ENCODE results near the gene EML5.

Gene EML5

GRCh38 chr14:88792473-88793258 is at the start of gene EML5:
Gene EML5 (minus strand): TSS chr14:88792953. CDS start chr14:88792503, 450 bp downstream.
- no peak within 1 kb of the TSS for H3K27ac Mint-ChIP-seq
- peaks cover 47% of the 10 kb centered on the region for H3K27me3 Mint-ChIP-seq
- H3K4me1 Mint-ChIP-seq (ENCODE audit: low read depth), result peaks cover 6% of the 10 kb centered on the region
- H3K36me3 Mint-ChIP-seq (ENCODE audit: low read depth), result no peaks in the 10 kb centered on the region
- intact Hi-C loops (cut with micrococcal nuclease), result loop anchor here (5.0 to 10.0 kb wide), 2 partner anchors 35 to 128 kb away; no protein-coding TSS in a partner anchor
- H3K4me3 Mint-ChIP-seq, result peak within 1 kb of the TSS; percentile 78
- H3K9me3 Mint-ChIP-seq, result no peaks in the 10 kb centered on the region

GRCh38 chr14:88842414-88842813 is 49.7 kb upstream of the EML5 start:
- Mint-ChIP-seq H3K27me3 (no peaks in the 10 kb centered on the region), H3K4me3 (no peak overlapping the region), H3K4me1 (ENCODE audit: low read depth) (peaks cover 9% of the 10 kb centered on the region), H3K27ac (no peak overlapping the region), H3K36me3 (ENCODE audit: low read depth) (no peaks in the 10 kb centered on the region), H3K9me3 (no peaks in the 10 kb centered on the region)
- intact Hi-C loops (cut with micrococcal nuclease), result no loop called here

GRCh38 chr14:88841741-88842140 is 49.0 kb upstream of the EML5 start:
- no peak overlapping the region for H3K27ac Mint-ChIP-seq
- intact Hi-C loops (cut with micrococcal nuclease), result no loop called here
- H3K4me3 Mint-ChIP-seq, result no peak overlapping the region
- no peaks in the 10 kb centered on the region for H3K27me3 Mint-ChIP-seq
- H3K4me1 Mint-ChIP-seq (ENCODE audit: low read depth), result peaks cover 9% of the 10 kb centered on the region
- H3K9me3 Mint-ChIP-seq, result no peaks in the 10 kb centered on the region
- no peaks in the 10 kb centered on the region for H3K36me3 Mint-ChIP-seq (ENCODE audit: low read depth)

- Mint-ChIP-seq H3K9me3 (no peaks in the 10 kb centered on the region), H3K27ac (no peak overlapping the region), H3K4me1 (ENCODE audit: low read depth) (peaks cover 9% of the 10 kb centered on the region), H3K4me3 (no peak overlapping the region), H3K36me3 (ENCODE audit: low read depth) (no peaks in the 10 kb centered on the region), H3K27me3 (no peaks in the 10 kb centered on the region)
- intact Hi-C loops (cut with micrococcal nuclease), result no loop called here
Measured at GRCh38 chr14:88840926-88841325, 48.2 kb upstream of the EML5 start.

- no peak overlapping the region for H3K4me3 Mint-ChIP-seq
- no peaks in the 10 kb centered on the region for H3K36me3 Mint-ChIP-seq (ENCODE audit: low read depth)
- no peak overlapping the region for H3K27ac Mint-ChIP-seq
- H3K9me3 Mint-ChIP-seq, result no peaks in the 10 kb centered on the region
- H3K4me1 Mint-ChIP-seq (ENCODE audit: low read depth), result peaks cover 10% of the 10 kb centered on the region
- H3K27me3 Mint-ChIP-seq, result no peaks in the 10 kb centered on the region
- intact Hi-C loops (cut with micrococcal nuclease), result no loop called here
Measured at GRCh38 chr14:88838015-88838414, 45.3 kb upstream of the EML5 start.

DNA sequence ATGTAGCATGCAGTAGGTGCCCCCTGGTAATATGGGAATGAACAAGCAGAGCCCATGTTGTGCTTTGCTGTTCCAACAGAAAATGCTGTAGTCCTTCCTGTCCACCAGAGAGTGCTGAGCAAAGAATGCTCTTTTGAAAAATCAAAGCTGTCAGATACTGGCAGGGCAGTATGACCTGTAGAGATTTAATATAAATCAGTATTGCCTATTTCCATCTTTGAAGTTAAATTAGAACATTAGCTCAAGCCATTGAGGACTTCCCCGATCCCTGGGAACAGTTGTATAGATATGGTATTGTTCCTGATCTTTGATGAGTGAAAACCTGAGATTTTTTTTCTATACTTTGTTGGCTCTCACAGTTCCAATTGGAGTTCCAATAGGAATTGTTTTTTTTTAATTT is 44.7 kb upstream of the EML5 start:
- intact Hi-C loops (cut with micrococcal nuclease), result no loop called here
- Mint-ChIP-seq H3K9me3 (no peaks in the 10 kb centered on the region), H3K27me3 (no peaks in the 10 kb centered on the region), H3K36me3 (ENCODE audit: low read depth) (no peaks in the 10 kb centered on the region), H3K27ac (no peak overlapping the region), H3K4me3 (no peak overlapping the region), H3K4me1 (ENCODE audit: low read depth) (peaks cover 13% of the 10 kb centered on the region)

DNA sequence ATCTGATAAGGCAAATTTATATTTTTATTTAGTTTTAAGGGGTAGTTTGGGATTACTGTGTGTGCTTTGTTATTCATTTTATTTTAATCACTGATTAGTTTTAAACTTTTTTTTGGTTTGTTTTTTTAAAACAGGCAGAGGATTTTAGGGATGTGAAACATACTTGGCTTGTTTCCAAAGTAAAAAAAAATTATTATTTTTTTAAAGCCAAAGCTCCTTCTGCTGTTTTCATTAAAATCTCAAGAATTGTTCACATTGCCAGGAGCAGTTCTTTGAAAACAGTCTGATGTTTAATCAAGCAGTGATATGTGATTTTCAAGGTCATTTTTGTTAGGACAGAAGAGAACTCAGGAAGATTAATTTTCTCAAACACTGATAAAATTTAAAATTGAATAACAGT is 42.9 kb upstream of the EML5 start:
- Mint-ChIP-seq H3K27ac (no peak overlapping the region), H3K27me3 (no peaks in the 10 kb centered on the region), H3K9me3 (no peaks in the 10 kb centered on the region), H3K4me3 (no peak overlapping the region), H3K36me3 (ENCODE audit: low read depth) (no peaks in the 10 kb centered on the region), H3K4me1 (ENCODE audit: low read depth) (peaks cover 20% of the 10 kb centered on the region)
- intact Hi-C loops (cut with micrococcal nuclease), result no loop called here

DNA sequence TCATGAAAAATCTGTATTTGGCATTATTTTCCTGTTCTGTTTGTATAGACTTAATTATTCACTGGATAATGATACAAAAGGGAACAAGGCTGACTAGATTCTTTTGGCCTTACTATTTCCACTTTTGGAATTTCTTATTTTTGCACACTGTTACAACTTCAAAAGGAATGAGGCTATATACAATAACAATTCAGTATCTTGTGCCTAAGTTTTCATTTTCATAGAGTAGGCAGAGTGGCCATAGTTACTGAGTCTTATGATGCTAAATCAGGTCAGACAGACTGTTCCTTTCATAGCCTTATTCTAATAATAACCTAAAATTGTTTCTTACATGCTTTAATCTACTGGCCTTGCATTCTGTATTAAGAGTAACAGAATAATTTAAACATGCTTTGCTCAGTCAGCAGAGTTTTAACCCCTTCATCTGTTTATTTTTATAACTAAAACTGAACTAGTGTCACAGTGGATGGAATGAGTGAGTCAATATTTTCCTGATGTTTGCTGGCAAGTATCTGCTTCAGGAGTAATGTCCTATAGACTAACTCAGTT is 42.2 kb upstream of the EML5 start:
- Mint-ChIP-seq H3K27ac (no peak overlapping the region), H3K4me1 (ENCODE audit: low read depth) (peaks cover 26% of the 10 kb centered on the region), H3K4me3 (no peak overlapping the region), H3K36me3 (ENCODE audit: low read depth) (no peaks in the 10 kb centered on the region), H3K9me3 (no peaks in the 10 kb centered on the region), H3K27me3 (no peaks in the 10 kb centered on the region)
- intact Hi-C loops (cut with micrococcal nuclease), result no loop called here

- Mint-ChIP-seq H3K4me3 (no peak overlapping the region), H3K27me3 (no peaks in the 10 kb centered on the region), H3K27ac (no peak overlapping the region)
Measured at GRCh38 chr14:88831284-88831683, 38.5 kb upstream of the EML5 start.

GRCh38 chr14:88829685-88830302 is 37.0 kb upstream of the EML5 start:
- no peak overlapping the region for H3K27ac Mint-ChIP-seq
- intact Hi-C loops (cut with micrococcal nuclease), result loop anchor here (5.0 kb wide), 1 partner anchor 37 kb away; the partner anchor contains the start of gene EML5
- H3K27me3 Mint-ChIP-seq, result no peaks in the 10 kb centered on the region

More at GRCh38 chr14:88831284-88831683, 38.5 kb upstream of the EML5 start:
- H3K36me3 Mint-ChIP-seq (ENCODE audit: low read depth), result no peaks in the 10 kb centered on the region
- peaks cover 35% of the 10 kb centered on the region for H3K4me1 Mint-ChIP-seq (ENCODE audit: low read depth)
- H3K9me3 Mint-ChIP-seq, result no peaks in the 10 kb centered on the region
- intact Hi-C loops (cut with micrococcal nuclease), result no loop called here

GRCh38 chr14:88829188-88829587 is 36.4 kb upstream of the EML5 start:
- H3K9me3 Mint-ChIP-seq, result no peaks in the 10 kb centered on the region
- no peak overlapping the region for H3K4me3 Mint-ChIP-seq
- H3K27ac Mint-ChIP-seq, result no peak overlapping the region
- peaks cover under 1% of the 10 kb centered on the region for H3K36me3 Mint-ChIP-seq (ENCODE audit: low read depth)
- H3K27me3 Mint-ChIP-seq, result no peaks in the 10 kb centered on the region
- intact Hi-C loops (cut with micrococcal nuclease), result loop anchor here (5.0 kb wide), 1 partner anchor 37 kb away; the partner anchor contains the start of gene EML5
- peaks cover 45% of the 10 kb centered on the region for H3K4me1 Mint-ChIP-seq (ENCODE audit: low read depth)

More at GRCh38 chr14:88829685-88830302, 37.0 kb upstream of the EML5 start:
- no peak overlapping the region for H3K4me3 Mint-ChIP-seq
- H3K9me3 Mint-ChIP-seq, result no peaks in the 10 kb centered on the region
- no peaks in the 10 kb centered on the region for H3K36me3 Mint-ChIP-seq (ENCODE audit: low read depth)
- H3K4me1 Mint-ChIP-seq (ENCODE audit: low read depth), result peaks cover 43% of the 10 kb centered on the region

DNA sequence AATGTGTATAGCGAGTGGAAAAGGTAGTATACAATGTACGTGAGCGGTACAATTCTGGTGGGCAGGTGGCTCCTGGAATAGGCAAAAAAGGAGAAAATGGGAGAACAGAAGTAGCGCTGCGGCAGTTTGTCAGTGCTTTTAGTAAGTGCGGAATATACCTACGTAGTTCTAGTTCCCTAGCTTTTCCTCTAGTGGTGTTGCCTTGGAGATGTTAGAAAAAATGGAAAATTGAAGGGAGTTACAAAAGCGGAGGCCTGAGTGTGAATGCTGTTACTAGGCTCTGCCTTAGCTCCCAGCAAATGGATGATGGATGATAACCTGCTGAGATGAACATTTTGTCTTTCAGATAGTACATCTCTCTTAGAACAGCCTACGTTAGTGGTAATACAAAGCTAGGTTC is 32.8 kb upstream of the EML5 start:
- peak overlapping the region; percentile 99 for H3K27ac Mint-ChIP-seq
- no peaks in the 10 kb centered on the region for H3K9me3 Mint-ChIP-seq
- H3K36me3 Mint-ChIP-seq (ENCODE audit: low read depth), result peaks cover 6% of the 10 kb centered on the region
- H3K27me3 Mint-ChIP-seq, result peaks cover under 1% of the 10 kb centered on the region
- intact Hi-C loops (cut with micrococcal nuclease), result loop anchor here (5.0 kb wide), 1 partner anchor 33 kb away; the partner anchor contains the start of gene EML5
- no peak overlapping the region for H3K4me3 Mint-ChIP-seq
- H3K4me1 Mint-ChIP-seq (ENCODE audit: low read depth), result peaks cover 27% of the 10 kb centered on the region

DNA sequence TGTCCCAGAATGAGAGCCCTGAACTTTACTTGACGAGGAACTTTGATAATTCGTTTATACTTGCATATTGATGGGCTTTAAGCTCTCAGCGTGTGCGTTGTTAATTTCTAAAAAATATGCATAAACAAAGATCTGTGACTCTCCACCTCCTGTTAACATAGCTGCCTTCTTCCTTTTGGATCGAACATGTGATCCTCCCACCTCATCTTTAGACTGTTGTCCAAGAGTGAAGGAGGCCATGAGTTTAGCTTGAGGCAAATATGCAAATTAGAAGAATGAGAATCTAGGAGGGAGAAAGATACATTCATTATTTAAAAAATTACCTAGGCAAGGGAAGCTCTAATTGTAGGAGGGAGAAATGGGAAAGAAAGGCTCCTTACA is 32.3 kb upstream of the EML5 start:
- Mint-ChIP-seq H3K4me3 (peak overlapping the region; percentile 90), H3K4me1 (ENCODE audit: low read depth) (peaks cover 24% of the 10 kb centered on the region), H3K9me3 (no peaks in the 10 kb centered on the region), H3K36me3 (ENCODE audit: low read depth) (peaks cover 6% of the 10 kb centered on the region), H3K27ac (peak overlapping the region; percentile 99), H3K27me3 (peaks cover 3% of the 10 kb centered on the region)
- intact Hi-C loops (cut with micrococcal nuclease), result loop anchor here (5.0 kb wide), 1 partner anchor 33 kb away; the partner anchor contains the start of gene EML5

All from dendritic cell treated with granulocyte-macrophage colony-stimulating factor and Interleukin-4, amounts not matched to agents 40 ng/mL and 50 ng/mL, for 4 days (primary cell).